ENCODE data around the gene ARHGDIA. TPM values are rescaled to one million over a fixed set of nuclear protein-coding genes. Genes with fewer than 3 reads are reported as not detected.

Gene ARHGDIA
- polyA plus RNA-seq, 1 experiment, result 62.2 TPM

Other genes with a start within 250 kb of the ARHGDIA start
- gene NPLOC4, start 234.2 kb downstream of the ARHGDIA start, polyA plus RNA-seq (2011; rRNA removed), result 66.5 and 77.1 TPM in 2 replicates
- 0.92 and 0.98 TPM in 2 replicates for gene TSPAN10, start 234.1 kb downstream of the ARHGDIA start, polyA plus RNA-seq (2011; rRNA removed)
- gene PDE6G, start 214.8 kb downstream of the ARHGDIA start, polyA plus RNA-seq (2011; rRNA removed), result 0.51 and 1.0 TPM in 2 replicates
- gene OXLD1, start 204.7 kb downstream of the ARHGDIA start, polyA plus RNA-seq (2011; rRNA removed), result 13.4 and 17.0 TPM in 2 replicates
- gene CCDC137, start 204.6 kb downstream of the ARHGDIA start, polyA plus RNA-seq (2011; rRNA removed), result 10.7 and 10.9 TPM in 2 replicates
- gene ARL16, start 187.5 kb downstream of the ARHGDIA start, polyA plus RNA-seq (2011; rRNA removed), result 44.7 and 48.0 TPM in 2 replicates
- 71.5 and 83.0 TPM in 2 replicates for gene HGS, start 187.3 kb downstream of the ARHGDIA start, polyA plus RNA-seq (2011; rRNA removed)
- gene MRPL12, start 168.0 kb downstream of the ARHGDIA start, polyA plus RNA-seq (2011; rRNA removed), result 52.1 and 69.2 TPM in 2 replicates
- gene SLC25A10, start 159.1 kb downstream of the ARHGDIA start, polyA plus RNA-seq (2011; rRNA removed), result 3.3 and 4.1 TPM in 2 replicates
- gene GCGR, start 67.2 kb downstream of the ARHGDIA start, polyA plus RNA-seq (2011; rRNA removed), result not detected in 2 replicates
- 63.2 and 88.2 TPM in 2 replicates for gene MCRIP1, start 38.0 kb downstream of the ARHGDIA start, polyA plus RNA-seq (2011; rRNA removed)
- not detected in 2 replicates for gene PPP1R27, start 36.3 kb downstream of the ARHGDIA start, polyA plus RNA-seq (2011; rRNA removed)
- gene P4HB, start 10.8 kb downstream of the ARHGDIA start, polyA plus RNA-seq (2011; rRNA removed), result 158 and 342 TPM in 2 replicates
- gene ALYREF, start 20.2 kb upstream of the ARHGDIA start, polyA plus RNA-seq (2011; rRNA removed), result 57.7 and 57.8 TPM in 2 replicates
- gene ANAPC11, start 20.4 kb upstream of the ARHGDIA start, polyA plus RNA-seq (2011; rRNA removed), result 213 and 233 TPM in 2 replicates
- gene NPB, start 30.9 kb upstream of the ARHGDIA start, polyA plus RNA-seq (2011; rRNA removed), result 0.20 and 0.30 TPM in 2 replicates
- gene PCYT2, start 40.1 kb upstream of the ARHGDIA start, polyA plus RNA-seq (2011; rRNA removed), result 25.2 and 31.8 TPM in 2 replicates
- gene SIRT7, start 46.8 kb upstream of the ARHGDIA start, polyA plus RNA-seq (2011; rRNA removed), result 4.3 and 6.0 TPM in 2 replicates
- gene MAFG, start 56.4 kb upstream of the ARHGDIA start, polyA plus RNA-seq (2011; rRNA removed), result 17.6 and 17.7 TPM in 2 replicates
- 103 and 154 TPM in 2 replicates for gene PYCR1, start 66.0 kb upstream of the ARHGDIA start, polyA plus RNA-seq (2011; rRNA removed)
- gene MYADML2, start 75.9 kb upstream of the ARHGDIA start, polyA plus RNA-seq (2011; rRNA removed), result not detected in 2 replicates
- 0.04 TPM in 1 of 2 replicates, not detected in the other for gene NOTUM, start 89.8 kb upstream of the ARHGDIA start, polyA plus RNA-seq (2011; rRNA removed)
- gene ASPSCR1, start 106.3 kb upstream of the ARHGDIA start, polyA plus RNA-seq (2011; rRNA removed), result 7.1 and 8.8 TPM in 2 replicates
- gene CENPX, start 151.5 kb upstream of the ARHGDIA start, polyA plus RNA-seq (2011; rRNA removed), result 32.5 and 42.2 TPM in 2 replicates
- 3.4 and 4.0 TPM in 2 replicates for gene LRRC45, start 152.0 kb upstream of the ARHGDIA start, polyA plus RNA-seq (2011; rRNA removed)
- 12.9 and 18.7 TPM in 2 replicates for gene RAC3, start 160.3 kb upstream of the ARHGDIA start, polyA plus RNA-seq (2011; rRNA removed)
- gene DCXR, start 166.4 kb upstream of the ARHGDIA start, polyA plus RNA-seq (2011; rRNA removed), result 35.5 and 55.6 TPM in 2 replicates
- gene RFNG, start 180.5 kb upstream of the ARHGDIA start, polyA plus RNA-seq (2011; rRNA removed), result 11.8 and 14.1 TPM in 2 replicates
- 63.1 and 94.3 TPM in 2 replicates for gene GPS1, start 180.6 kb upstream of the ARHGDIA start, polyA plus RNA-seq (2011; rRNA removed)
- gene DUS1L, start 194.5 kb upstream of the ARHGDIA start, polyA plus RNA-seq (2011; rRNA removed), result 21.4 and 27.0 TPM in 2 replicates
- 6.2 and 9.6 TPM in 2 replicates for gene FASN, start 226.9 kb upstream of the ARHGDIA start, polyA plus RNA-seq (2011; rRNA removed)